GOT3 (cell line): ENCODE results near the gene OPCML.

ENCODE experiments used
- DNase-seq: peaks from one replicate; lab custom pipeline; 2025; ENCODE audit warnings: mixed read lengths; lab: John Stamatoyannopoulos, UW

OPCML gene

DNA sequence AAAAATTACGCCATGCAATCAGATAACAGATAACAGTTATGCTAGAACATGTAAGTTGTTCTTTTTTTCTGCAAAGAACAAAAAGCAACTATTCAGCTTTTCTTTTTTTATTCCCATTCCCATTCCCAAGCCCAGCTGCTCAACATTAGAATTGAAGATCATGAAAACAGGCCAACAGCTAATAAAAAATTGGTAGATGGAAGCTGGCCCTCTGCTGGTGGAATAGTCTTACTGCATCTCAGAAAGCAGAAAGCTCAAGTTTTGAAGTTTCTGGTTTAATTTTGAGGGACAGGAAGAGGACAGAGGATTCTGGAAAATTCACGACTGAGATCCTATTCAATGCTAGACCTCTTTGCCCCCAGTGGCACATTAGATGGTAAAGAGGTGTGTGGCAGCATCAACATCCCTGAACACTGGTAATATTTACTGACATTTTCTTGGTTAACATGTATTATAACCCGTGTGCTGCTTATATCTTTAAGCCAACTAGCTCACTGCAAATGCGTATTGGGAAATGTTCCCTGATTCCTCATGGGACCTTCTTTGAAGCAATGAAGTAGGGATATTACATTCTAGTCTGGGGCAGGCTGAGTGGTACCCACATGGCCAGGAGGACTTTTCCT lies 591.2 kb downstream of the OPCML start:
- no peak for DNase-seq

DNA sequence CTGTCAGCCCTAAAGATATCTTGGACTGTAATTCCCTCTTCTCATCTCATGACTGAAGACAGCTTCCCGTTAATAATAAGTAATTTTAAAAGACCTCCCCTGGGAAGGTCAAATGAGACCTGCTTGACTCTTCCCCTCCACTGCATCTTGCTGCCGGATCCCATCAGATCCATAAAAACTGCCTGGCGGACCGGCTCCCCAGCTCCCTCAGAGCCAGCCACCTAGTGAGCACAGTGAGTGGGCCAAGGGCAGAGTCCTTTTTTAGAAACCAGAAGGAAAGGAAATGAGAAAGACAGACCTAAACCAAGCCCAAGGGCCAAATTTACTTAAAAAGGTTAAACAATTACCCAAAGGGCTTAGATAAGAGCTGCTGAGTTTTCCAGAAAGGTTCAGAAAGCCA lies 595.3 kb downstream of the OPCML start:
- DNase-seq = no peak

DNA sequence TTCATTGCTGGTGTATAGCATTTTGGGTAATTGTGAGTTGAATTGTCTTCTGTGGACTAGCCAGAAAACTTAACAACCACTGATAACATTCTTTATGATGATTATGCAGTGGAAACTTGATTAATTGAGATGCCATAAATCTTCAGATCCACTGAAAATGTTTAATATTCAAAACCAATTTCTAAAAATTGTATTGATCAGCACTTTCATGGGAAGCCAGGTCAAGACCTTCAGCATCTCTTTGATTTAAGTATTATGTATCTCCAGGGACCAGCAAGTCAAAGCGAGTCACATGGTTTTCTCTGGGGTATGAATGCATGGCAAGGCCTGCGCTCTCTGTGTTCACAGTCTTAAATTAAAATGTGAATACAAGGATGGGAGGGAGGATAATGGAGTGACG lies 596.9 kb downstream of the OPCML start:
- no peak for DNase-seq

DNA sequence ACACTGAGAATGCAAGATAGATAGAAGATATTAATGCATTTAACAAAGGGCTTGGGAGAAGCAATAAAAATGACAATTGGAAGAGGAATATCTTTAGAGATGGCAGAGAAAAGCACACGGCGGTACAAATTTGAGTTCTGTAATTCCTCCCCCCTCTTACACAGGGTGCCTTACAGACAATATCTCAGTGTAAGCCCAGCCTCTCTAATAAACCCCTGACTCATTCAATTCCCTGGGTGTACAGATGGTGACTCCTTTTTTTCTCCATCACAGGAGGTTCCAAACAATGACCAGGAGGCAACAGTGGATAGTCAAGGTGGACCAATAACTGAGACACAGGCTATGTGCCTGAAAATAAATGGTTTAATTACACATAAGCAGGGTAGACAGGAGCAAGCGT lies 598.6 kb downstream of the OPCML start:
- DNase-seq = no peak

DNA sequence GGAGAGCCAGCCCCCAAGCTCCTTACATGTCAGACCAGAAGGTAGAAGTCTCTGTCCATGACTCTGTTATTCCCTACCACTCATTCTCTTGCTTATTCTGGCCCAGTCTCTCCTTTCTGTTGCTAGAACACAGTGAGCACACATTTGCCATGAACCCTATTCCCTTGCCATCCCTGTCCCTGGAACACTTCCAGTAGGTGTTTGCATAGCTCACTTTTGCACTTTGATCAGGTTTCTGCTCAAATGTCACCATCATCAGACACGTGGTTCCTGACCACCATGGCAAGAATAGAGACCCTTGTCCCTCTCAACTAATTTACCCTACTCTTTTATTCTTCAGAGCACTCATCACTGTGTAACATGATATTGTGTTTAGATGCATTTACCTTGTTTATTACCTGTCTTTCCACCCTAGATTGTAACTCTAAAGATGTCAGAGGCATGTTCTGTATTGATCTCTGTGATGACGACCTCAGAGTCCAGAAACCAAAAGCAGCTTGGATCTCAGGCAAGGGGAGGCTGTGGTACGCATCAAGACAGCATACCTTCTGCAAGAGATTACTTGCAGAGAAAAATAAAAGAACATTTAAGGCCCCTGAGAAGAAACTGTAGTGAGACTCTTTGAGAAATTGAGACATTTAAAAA lies 606.4 kb downstream of the OPCML start:
- DNase-seq = no peak

DNA sequence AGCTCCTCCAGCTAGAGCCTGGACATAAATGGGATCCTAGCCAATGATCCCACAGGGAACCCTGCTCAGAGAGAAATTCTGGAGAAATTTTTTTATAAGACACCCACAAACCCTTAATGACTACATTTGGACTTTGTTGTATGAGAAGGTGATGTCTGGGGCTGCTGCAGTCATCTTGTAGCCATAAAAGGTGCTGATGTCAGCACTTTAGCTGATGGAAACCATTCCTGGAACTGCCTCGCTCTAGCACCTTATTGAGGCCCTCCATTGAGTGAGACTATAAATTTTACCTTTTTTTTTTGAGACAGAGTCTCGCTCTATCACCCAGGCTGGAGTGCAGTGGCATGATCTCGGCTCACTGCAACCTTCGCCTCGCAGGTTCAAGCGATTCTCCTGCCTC lies 610.7 kb downstream of the OPCML start:
- no peak for DNase-seq

DNA sequence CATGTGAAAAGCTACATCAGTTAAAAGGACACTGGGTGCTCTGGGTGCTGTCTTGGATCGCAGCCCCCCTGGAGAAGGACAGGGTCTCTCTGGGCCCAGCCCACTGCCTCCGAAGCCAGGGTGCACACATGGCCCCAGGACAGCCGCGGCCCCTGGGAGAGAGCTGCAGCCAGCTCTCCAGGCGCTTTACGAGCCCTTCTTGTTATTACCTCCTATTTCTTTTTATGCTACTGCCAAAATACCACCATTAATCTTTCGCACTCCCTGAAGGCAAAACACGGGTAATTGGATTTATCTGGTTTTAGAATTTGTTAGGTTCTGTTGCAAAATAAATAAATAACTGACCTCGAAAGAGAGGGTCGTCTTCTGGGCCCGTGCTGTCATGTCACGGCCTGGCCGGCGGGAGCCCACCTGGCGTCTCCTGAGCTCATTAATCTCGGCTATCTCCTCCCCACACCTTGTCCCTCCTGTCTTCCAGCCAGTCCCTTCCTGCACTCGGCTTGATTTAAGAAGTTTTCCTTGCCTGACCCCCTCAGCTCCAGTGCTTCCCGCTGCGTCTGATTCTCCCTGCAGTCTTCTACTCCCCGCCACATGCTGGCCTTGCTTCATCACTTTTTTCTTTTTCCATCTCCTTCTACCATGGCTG lies 611.7 kb downstream of the OPCML start:
- DNase-seq = no peak

DNA sequence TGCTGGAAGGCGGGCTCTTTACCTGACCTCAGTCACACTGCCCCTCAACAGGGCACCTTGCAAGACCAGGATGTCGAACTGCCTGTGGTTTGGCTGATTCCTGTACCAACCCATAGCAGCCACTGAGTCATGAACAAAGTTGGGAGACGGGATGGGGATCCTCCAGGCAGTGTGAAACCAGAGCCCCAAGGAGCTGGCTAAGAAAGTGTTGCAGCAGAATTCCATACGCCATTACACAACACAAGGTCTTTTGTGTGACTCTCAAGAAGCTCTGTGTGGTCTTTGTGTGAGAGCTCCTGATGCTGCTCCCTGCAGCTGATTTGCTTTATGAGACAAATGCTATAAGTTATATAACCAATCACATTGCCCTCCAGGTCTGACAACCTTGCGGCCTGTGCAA lies 617.7 kb downstream of the OPCML start:
- DNase-seq = no peak

DNA sequence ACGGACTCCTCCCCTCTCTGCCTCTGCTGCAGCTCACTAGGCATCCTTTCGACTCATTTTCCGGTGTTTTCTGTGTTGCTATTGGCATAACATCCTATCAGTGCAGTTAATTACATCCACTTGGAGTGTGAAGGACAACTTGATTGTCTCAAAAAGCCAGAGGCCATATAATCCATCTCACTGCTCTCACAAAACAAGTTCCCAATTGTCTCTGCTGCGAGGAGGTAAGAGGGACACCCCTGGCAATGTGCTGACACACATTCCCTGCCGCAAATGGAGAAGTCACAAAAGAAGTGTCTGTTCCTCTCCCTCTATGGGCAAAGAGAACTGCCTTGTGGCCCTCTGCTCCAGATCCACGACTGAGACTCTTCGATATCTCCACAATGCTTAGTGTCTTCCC lies 618.4 kb downstream of the OPCML start:
- DNase-seq = no peak

DNA sequence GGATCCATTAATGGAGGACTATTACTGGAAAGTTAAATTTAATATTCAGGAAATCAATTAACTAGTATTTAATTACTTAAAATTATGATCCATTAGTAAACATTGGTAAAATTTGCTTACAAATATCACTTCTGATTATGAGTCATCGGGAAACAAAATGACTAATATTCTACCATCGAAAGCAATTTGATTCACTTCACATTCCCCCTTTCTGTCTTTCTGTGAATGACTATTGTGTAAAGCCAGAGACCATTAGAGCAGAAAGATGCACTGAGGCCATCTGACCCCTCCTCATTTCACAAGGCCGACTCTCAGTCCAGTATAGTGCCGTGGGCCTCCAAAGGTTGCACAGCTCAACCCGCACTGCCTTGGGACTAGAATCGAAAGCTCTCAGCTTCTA lies 619.0 kb downstream of the OPCML start:
- no peak for DNase-seq

DNA sequence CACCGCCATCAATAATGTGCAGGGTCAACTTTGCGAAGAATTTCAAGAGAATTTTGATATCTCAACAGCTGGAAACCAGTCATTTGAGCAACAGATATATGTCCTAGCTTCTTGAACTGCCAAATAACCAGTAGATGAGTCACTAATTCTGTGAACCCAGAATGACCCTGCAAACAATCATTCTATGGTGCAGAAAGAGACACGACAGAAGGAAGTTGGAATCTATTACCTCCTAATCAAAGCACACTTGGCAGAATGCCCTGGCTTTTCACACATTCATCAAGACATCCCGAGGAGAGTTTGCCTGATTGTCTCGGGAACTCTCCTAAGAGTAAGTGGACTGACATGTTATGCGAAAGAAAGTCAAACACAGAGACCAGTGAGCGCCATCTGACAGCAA lies 621.1 kb downstream of the OPCML start:
- DNase-seq = no peak

DNA sequence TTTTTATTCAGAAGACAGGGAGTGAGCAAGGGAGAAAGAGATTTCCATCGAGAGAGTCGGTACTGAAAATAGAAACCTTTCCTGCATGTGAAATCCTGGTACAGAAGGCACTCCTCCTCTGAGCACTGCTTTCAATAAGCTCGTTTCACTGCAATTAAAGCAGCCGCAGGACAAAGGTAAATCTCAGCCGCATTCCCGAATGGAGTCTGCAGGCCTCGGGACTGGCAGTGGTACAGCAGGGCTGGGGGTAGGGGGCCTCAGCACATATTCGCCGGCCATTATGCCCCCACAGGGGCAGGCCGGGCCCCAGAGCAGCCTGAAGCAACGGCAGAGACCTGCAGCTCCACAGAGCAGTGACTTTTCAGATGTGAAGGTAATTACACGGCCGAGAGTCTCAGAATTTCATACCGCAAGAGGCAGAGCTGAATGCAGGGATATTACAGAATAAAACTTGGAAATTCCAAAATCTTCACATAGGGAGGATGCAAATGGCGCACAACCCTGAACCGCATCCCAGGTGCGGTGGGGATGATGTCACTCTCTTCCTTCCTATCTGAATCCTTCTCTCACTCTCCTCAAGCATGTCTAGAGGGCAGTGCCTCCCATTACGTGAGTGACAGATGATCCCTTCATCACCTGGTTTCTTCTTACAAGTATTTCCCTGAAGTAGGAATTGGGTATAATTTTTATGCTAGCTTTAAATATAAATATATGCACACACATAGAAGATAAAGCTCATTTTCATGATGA lies 622.1 kb downstream of the OPCML start:
- no peak for DNase-seq

DNA sequence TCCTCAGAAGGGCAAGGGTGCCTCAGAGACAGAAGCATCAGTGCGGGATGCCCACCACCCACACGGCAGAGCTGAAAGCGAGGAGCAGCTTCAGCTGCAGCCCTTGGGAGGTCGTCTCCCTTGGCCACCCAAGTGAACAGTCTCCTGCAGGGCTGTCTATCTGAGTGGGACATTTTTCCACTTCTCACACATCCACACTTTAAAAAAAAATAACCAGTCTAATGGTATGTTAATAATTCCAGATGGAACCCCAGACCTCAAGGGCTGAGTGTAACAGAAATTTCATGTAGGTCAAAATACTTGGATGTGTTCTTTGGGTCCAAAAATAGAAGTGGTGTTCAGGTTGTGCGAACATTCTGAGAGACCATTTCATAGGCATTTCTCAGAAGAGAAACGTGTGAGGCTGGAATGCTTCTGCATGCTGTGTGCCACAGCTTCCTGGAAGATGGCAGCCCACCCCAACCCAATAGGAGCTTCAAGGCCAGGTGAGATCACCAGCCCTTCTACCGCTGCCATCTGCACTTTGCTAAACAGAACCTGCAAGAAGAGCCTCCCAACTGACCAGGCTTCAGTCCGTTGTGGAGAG lies 623.2 kb downstream of the OPCML start:
- no peak for DNase-seq

DNA sequence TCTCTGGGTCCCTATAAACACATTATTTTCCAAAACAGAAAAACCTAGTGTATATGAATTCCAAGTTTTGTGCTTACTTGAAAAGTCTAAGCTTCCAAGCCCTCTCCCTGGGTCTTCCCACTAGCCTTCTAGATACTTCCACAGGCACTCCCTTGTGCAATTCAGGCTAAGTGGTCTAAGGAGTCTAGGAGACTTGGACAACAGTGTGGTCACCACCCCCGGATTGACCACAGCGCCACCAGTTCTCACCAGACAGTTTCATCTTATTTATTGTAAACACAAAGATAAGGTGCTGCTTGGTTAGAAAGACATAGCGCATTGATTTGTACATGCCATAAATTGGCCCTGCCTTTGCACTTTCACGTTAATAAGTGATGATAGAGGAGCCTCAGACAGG lies 623.9 kb downstream of the OPCML start:
- DNase-seq = no peak

DNA sequence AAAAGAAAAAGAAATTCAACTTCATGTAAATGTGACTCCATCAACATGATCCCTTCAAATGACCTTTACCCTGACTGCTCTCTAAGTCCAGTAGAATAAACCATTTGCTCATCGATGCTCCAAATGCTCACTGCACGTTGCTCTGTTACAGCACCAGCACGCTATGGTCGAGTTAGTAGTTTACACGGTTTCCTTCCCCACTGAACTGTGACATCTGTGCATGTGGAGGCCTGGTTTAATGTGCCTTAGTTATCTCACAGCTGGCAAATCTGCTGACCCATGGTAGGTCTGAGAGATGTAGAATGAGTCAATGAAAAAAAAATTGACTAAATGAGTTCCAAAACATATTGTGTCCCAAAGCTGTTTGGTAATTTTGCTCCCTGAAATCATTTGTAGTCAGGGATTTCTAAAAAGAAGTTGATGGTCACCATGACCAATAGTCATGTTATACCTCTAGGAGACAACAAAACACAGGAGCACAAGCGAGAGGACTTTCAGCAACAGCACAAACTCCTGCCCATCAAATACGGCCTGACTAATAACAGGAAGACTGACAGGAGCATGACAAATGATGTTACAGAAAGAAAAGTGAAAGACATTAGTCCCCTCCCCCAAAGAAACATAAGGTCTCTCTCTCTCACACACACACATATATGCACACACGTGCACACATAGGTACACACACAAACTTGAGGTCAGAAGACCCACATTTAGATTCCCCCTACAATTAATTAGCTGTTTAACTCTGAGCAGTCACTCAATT lies 624.5 kb downstream of the OPCML start:
- DNase-seq = no peak

DNA sequence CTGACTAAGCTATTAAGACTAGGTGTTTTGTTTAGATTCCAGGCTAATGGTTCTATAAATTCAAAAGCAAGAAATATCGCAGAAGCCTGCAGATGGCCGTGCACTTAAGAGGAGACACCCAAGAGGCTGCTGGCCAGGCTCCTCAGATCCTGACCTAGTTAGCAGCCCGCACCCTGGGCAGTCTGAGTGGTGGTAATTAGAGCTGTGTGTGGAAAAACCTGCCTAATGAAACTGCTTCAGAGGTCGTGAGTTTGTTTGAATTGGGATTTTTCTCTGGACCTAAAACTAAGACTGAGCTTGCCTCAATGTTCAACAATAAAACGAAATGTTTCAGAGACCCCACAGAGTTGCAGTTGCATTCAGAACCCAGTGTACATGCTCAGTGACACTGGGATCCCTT lies 627.7 kb downstream of the OPCML start:
- DNase-seq = no peak

DNA sequence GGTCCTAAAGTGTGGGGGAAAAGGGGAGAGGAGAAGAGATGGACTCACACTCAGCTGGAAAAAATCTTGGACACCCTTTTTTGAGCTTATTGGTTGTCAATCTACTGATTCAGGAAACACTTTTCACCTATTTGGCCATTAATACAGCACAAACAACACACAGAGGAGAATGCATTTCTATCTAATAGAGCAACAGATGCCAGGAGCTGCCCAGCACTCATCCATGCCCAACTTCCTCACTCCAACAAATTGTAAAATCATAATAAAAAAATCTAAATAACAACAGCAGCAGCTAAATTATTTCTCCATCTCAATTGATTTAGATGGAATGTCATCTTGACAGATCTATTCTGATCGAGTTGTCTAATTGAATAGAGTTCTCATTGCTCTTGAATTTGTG lies 628.2 kb downstream of the OPCML start:
- DNase-seq = no peak

DNA sequence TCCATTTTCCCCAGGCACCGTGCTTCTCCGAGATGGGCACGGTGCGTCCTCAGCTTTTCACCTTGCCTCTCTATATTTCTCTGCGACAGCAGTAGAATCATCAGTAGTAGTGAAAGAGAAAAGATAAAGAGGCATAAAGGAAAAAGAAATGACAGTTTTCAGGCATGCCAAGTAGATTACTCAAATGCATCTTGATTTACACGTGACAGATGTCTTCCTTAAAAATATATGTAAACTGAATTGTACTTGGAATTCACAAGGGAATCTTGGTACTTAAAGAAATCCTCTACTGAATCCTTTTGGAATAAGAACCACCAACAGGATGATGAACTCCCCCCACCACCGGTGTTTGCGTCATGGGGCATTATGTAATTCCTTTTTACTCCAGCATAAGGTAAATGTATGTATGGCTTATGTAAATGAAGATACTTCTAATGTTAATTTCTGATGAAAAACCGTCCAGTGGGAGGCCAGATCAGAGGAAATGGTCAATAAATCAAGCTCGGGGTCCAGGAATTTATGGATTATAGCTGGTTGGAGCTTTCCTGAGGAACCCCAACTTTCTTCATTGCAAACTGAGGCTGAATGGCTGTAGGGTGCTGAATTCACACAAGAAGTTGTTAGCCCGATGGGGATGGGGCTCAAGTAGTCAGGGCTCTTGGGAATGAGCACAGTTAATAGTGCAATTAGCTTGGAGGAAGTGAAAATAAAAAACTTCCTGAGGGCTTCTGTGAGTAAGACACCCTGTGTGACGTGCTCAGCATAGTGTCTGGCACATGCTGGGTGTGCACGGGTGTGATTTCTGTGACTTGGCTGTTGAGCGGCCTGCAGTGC lies 630.4 kb downstream of the OPCML start:
- no peak for DNase-seq

DNA sequence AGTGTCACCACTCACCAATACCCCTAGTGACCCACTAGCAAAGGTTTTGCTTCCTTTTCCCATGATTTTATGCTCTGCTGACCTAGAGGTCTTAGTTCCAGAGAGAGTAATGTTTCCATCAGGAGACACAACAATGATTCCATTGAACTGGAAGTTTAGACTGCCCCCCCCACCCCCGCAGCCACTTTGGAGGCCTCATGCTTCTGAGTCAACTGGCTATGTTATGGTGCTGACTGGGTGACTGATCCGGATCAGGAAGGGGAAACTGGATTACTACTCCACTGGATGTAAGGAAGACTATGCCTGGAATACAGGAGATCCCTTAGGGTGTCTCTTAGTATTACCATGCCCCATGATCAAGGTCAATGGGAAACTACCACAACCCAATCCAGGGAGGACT lies 633.6 kb downstream of the OPCML start:
- DNase-seq = no peak

DNA sequence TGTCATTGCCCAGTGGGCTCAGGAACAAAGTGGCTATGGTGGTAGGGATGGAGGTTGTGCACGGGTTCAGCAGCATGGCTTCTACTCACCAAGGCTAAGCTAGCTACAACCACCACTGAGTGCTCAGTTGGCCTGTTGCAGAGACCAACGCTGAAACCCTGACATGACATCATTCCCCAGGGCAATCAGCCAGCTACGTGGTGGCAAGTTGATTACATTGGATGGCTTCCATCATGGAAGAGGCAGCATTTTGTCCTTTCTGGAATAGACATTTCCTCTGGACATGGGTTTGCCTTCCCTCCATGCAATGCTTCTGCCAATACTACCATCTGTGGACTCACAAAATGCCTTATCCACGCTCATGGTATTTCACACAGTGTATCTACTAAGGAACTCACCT lies 634.3 kb downstream of the OPCML start:
- DNase-seq = no peak

DNA sequence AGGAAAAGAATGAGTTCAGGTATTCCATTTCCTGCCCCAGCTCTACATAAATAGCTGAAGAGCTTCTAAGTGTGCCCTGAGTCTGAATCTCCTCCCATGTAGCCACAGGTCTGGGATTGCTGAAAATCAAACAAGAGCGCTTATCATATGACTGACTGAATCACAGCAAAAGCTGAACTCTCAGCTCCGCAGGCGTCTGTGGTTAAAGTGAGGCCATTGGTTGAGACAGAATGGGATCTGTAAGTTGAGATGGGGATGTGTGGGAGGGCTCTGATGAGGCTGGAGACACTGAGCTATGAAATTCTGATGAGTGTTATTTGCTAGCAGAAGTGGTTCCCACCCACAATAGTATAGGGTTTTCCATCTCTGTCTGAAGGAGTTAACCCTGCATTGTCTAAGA lies 637.0 kb downstream of the OPCML start:
- no peak for DNase-seq
